HepG2 (cell line): ENCODE measurements around the gene TUBGCP6. TPM values are rescaled to one million over a fixed set of nuclear protein-coding genes. Genes with fewer than 3 reads are reported as not detected.

Experiments
- CEBPB ChIP-seq: IDR thresholded peaks from 2 replicates; pipeline ENCODE4 v1.6.1; 2011; ENCODE audit warnings: low read depth, low read length, improper control_type of control experiment, borderline replicate concordance
- CTCF ChIP-seq: sonication (generic); formaldehyde crosslinking; IDR thresholded peaks from 2 replicates; pipeline ENCODE4 v1.5.0; 2020; ENCODE audit warnings: mild to moderate bottlenecking, missing genetic modification reagents, moderate library complexity
- KDM4B ChIP-seq: sonication (generic); formaldehyde crosslinking; IDR thresholded peaks from 2 replicates; pipeline ENCODE4 v1.4.0; 2020; ENCODE audit warnings: missing genetic modification reagents
- MAX ChIP-seq: IDR thresholded peaks from 2 replicates; pipeline ENCODE4 v1.6.1; 2012; ENCODE audit warnings: inconsistent platforms
- MXI1 ChIP-seq: IDR thresholded peaks from 3 replicates; pipeline ENCODE4 v1.6.1; 2012; ENCODE audit warnings: low read depth, low read length, inconsistent platforms, borderline replicate concordance
- PHF21A ChIP-seq: sonication (generic); formaldehyde crosslinking; IDR thresholded peaks from 2 replicates; pipeline ENCODE4 v1.5.0; 2020; ENCODE audit warnings: mild to moderate bottlenecking, missing genetic modification reagents
- RFX1 ChIP-seq: fragments of 450-650 bp; IDR thresholded peaks from 2 replicates; pipeline ENCODE4 v1.6.1; 2017
- SP5 ChIP-seq: IDR thresholded peaks from 2 replicates; pipeline ENCODE4 v1.6.1; 2016; ENCODE audit warnings: low read depth, borderline replicate concordance
- THAP11 ChIP-seq: IDR thresholded peaks from 2 replicates; pipeline ENCODE4 v1.6.1; 2016; ENCODE audit warnings: missing biosample characterization, missing genetic modification reagents
- ZBTB7B ChIP-seq: sonication (generic); formaldehyde crosslinking; IDR thresholded peaks from 2 replicates; pipeline ENCODE4 v1.4.0; 2020; ENCODE audit warnings: missing genetic modification reagents
- ZNF556 ChIP-seq: sonication (generic); formaldehyde crosslinking; IDR thresholded peaks from 2 replicates; pipeline ENCODE4 v1.4.0; 2020; ENCODE audit warnings: mild to moderate bottlenecking, missing genetic modification reagents, borderline replicate concordance
- ZNF644 ChIP-seq: IDR thresholded peaks from 2 replicates; pipeline ENCODE4 v1.6.1; 2016; ENCODE audit warnings: low read depth
- ZNF687 ChIP-seq: sonication (generic); formaldehyde crosslinking; IDR thresholded peaks from 2 replicates; pipeline ENCODE4 v1.5.1; 2020; ENCODE audit warnings: mild to moderate bottlenecking, missing genetic modification reagents, moderate library complexity
- polyA plus RNA-seq, 8 experiments: library from polyadenylated mRNA; depleted of rRNA in 3 of 8; stranded (reverse) in 7 of 8; unstranded in 1 of 8; fragments of >200 nt; fragmentation: Illumina TruSeq in 4 of 8; extraction: Trizol in 4 of 8; gene quantifications; 2 replicates each; pipeline versions ENCODE4 v1.2.1 to v1.2.3, GENCODE V29; 2011 to 2016; ENCODE audit warnings: low read depth in 4 of 8, missing spikeins in 1 of 8, mixed read lengths in 1 of 8; ENCODE audit not compliant: insufficient read depth in 1 of 8
- total RNA-seq, 5 experiments: library from RNA; depleted of rRNA; stranded (reverse); fragments of >200 nt; fragmentation: Illumina TruSeq; extraction: Trizol; gene quantifications; 2 replicates each; pipeline ENCODE4 v1.2.3, GENCODE V29; 2016; ENCODE audit warnings: low read depth in 1 of 5
- TF ChIP-seq, protein P1 (sequence below): sonication (generic); formaldehyde crosslinking; IDR thresholded peaks from 2 replicates; pipeline ENCODE4 v1.4.0; 2020; ENCODE audit warnings: missing genetic modification reagents
- TF ChIP-seq, protein P2 (sequence below): sonication (generic); formaldehyde crosslinking; IDR thresholded peaks from 2 replicates; pipeline ENCODE4 v1.5.1; 2020; ENCODE audit warnings: mild to moderate bottlenecking, moderate library complexity, missing genetic modification reagents
- TF ChIP-seq, protein P3 (sequence below): sonication (generic); formaldehyde crosslinking; IDR thresholded peaks from 2 replicates; pipeline ENCODE4 v1.5.0; 2020; ENCODE audit warnings: mild to moderate bottlenecking, missing genetic modification reagents

TUBGCP6 gene
- total and polyA plus RNA-seq, 2 of the 13 experiments (the other 11 are each of a cell fraction or from before 2014, with no cell fraction given) = 14.6 to 15.7 TPM

GRCh38 chr22:50184004-50184901 lies 60.6 kb downstream of the TUBGCP6 start (continued):
- TF ChIP-seq ZNF687 (CRISPR knock-in tag) (peak; percentile 65), PHF21A (CRISPR knock-in tag) (0 out of 2 replicates have a peak, but pooled peaks have one; percentile 19), ZNF644 (CRISPR knock-in tag) (no peak), MAX (0 out of 2 replicates have a peak, but pooled peaks have one; percentile 26), RFX1 (no peak), SP5 (CRISPR knock-in tag) (peak; percentile 68), CEBPB (peak; percentile 57; the same call in 1 of the 2 replicates), KDM4B (CRISPR knock-in tag) (no peak), CTCF (CRISPR knock-in tag) (peak; percentile 34), THAP11 (CRISPR knock-in tag) (peak; percentile 77), ZBTB7B (CRISPR knock-in tag) (peak; percentile 65; the same call in 1 of the 2 replicates), MXI1 (no peak), ZNF556 (CRISPR knock-in tag) (peak; percentile 20; the same call in 1 of the 2 replicates)
- TF ChIP-seq, protein P1, sequence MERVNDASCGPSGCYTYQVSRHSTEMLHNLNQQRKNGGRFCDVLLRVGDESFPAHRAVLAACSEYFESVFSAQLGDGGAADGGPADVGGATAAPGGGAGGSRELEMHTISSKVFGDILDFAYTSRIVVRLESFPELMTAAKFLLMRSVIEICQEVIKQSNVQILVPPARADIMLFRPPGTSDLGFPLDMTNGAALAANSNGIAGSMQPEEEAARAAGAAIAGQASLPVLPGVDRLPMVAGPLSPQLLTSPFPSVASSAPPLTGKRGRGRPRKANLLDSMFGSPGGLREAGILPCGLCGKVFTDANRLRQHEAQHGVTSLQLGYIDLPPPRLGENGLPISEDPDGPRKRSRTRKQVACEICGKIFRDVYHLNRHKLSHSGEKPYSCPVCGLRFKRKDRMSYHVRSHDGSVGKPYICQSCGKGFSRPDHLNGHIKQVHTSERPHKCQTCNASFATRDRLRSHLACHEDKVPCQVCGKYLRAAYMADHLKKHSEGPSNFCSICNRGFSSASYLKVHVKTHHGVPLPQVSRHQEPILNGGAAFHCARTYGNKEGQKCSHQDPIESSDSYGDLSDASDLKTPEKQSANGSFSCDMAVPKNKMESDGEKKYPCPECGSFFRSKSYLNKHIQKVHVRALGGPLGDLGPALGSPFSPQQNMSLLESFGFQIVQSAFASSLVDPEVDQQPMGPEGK (CRISPR knock-in tag) = 0 out of 2 replicates have a peak, but pooled peaks have one; percentile 42
- TF ChIP-seq, protein P2, sequence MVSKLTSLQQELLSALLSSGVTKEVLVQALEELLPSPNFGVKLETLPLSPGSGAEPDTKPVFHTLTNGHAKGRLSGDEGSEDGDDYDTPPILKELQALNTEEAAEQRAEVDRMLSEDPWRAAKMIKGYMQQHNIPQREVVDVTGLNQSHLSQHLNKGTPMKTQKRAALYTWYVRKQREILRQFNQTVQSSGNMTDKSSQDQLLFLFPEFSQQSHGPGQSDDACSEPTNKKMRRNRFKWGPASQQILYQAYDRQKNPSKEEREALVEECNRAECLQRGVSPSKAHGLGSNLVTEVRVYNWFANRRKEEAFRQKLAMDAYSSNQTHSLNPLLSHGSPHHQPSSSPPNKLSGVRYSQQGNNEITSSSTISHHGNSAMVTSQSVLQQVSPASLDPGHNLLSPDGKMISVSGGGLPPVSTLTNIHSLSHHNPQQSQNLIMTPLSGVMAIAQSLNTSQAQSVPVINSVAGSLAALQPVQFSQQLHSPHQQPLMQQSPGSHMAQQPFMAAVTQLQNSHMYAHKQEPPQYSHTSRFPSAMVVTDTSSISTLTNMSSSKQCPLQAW (CRISPR knock-in tag) = peak; percentile 39; the same call in 1 of the 2 replicates
- TF ChIP-seq, protein P3, sequence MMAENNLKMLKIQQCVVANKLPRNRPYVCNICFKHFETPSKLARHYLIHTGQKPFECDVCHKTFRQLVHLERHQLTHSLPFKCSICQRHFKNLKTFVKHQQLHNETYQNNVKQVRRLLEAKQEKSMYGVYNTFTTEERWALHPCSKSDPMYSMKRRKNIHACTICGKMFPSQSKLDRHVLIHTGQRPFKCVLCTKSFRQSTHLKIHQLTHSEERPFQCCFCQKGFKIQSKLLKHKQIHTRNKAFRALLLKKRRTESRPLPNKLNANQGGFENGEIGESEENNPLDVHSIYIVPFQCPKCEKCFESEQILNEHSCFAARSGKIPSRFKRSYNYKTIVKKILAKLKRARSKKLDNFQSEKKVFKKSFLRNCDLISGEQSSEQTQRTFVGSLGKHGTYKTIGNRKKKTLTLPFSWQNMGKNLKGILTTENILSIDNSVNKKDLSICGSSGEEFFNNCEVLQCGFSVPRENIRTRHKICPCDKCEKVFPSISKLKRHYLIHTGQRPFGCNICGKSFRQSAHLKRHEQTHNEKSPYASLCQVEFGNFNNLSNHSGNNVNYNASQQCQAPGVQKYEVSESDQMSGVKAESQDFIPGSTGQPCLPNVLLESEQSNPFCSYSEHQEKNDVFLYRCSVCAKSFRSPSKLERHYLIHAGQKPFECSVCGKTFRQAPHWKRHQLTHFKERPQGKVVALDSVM = peak; percentile 64; the same call in 1 of the 2 replicates
